ENCODE measurements around the gene TLCD4.
"Not testable (repeated sequence)": the region's sequence is repeated elsewhere in the genome, so short reads cannot be mapped to it uniquely, and the experiment has no call there.

TLCD4 gene

DNA sequence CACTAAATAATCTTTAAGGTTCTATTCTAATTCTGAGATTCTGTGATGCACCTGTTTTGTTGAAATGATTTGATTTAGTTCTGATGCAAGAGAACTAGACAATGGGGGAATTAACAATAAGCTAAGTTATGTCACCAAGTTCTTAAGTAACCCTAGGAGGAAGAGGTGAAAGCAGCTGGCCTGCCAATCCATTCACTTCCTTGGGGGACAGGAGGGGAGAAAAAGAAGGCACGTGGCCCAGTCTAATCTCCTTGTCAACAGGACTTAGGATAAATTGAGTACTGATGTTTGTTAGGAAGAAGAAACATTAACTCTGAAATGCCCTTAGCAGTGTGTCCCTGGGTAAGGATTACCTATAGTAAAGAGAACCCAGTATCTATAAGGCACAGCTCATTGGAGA is 36.9 kb downstream of the TLCD4 start:
- DNase-seq (ENCODE audit: low spot score) = no peak

DNA sequence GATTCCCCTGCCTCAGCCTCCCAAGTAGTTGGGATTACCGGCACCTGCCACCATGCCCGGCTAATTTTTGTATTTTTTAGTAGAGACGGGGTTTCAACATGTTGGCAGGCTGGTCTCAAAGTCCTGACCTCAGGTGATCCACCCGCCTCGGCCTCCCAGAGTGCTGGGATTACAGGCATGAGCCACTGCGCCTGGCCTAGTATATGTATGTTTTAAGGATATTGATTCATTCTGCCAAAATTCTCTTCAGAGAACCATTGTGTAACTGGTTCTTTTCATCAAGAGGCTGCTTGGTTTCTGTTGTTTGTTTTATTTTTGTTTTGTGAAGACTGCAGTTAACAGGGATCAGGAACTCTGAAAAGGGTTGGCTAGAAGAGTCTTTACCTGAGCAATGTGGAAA is 48.4 kb downstream of the TLCD4 start:
- DNase-seq (ENCODE audit: low spot score) = not testable (repeated sequence)
